ENCODE results near the gene ROGDI. TPM values are rescaled to one million over a fixed set of nuclear protein-coding genes. Genes with fewer than 3 reads are reported as not detected.

The ROGDI gene
- total and polyA plus RNA-seq, 2 experiments from 2014 or later = 21.2 to 48.2 TPM

GRCh38 chr16:4798456-4798855 lies 4.0 kb downstream of the ROGDI start:
- Histone ChIP-seq H4K20me1 (ENCODE audit: insufficient read depth, poor library complexity, severe bottlenecking) (no peaks in the 10 kb centered on the region), H3K4me3 (no peak overlapping the region), H3K27me3 (no peaks in the 10 kb centered on the region), H3K4me2 (no peak overlapping the region), H3K9me2 (replicated peaks; ENCODE audit: insufficient read depth) (no peaks in the 10 kb centered on the region), H2AFZ (no peak overlapping the region), H3K27ac (no peak overlapping the region), H3K79me2 (peaks cover 3% of the 10 kb centered on the region), H3K36me3 (replicated peaks; ENCODE audit: insufficient read depth, low read depth) (no peaks in the 10 kb centered on the region), H3K9me3 (ENCODE audit: low read depth) (no peaks in the 10 kb centered on the region), H3K4me1 (ENCODE audit: insufficient read depth) (peaks cover 10% of the 10 kb centered on the region)
- no peak for DNase-seq (ENCODE audit: low spot score)
- TF ChIP-seq EZH2 (IDR thresholded peaks at IDR 0.05; ENCODE audit: borderline replicate concordance) = no peak
- no peak for TF ChIP-seq CTCF (IDR thresholded peaks at IDR 0.05; ENCODE audit: poor library complexity)
- TF ChIP-seq EZH2phosphoT487 (IDR thresholded peaks at IDR 0.05; ENCODE audit: low read depth, severe bottlenecking, unreplicated experiment) = no peak
- 96% methylated on average over 12 of the region's 16 CpGs for WGBS (ENCODE audit: low lambda C conversion rate, missing lambda C conversion rate)

GRCh38 chr16:4797805-4798252 lies 4.6 kb downstream of the ROGDI start:
- Histone ChIP-seq H3K27me3 (no peaks in the 10 kb centered on the region), H3K9me3 (ENCODE audit: low read depth) (no peaks in the 10 kb centered on the region), H2AFZ (no peak overlapping the region), H4K20me1 (ENCODE audit: insufficient read depth, poor library complexity, severe bottlenecking) (no peaks in the 10 kb centered on the region), H3K4me2 (no peak overlapping the region), H3K9me2 (replicated peaks; ENCODE audit: insufficient read depth) (no peaks in the 10 kb centered on the region), H3K4me1 (ENCODE audit: insufficient read depth) (peaks cover 8% of the 10 kb centered on the region), H3K27ac (no peak overlapping the region), H3K4me3 (no peak overlapping the region), H3K79me2 (peaks cover 3% of the 10 kb centered on the region), H3K36me3 (replicated peaks; ENCODE audit: insufficient read depth, low read depth) (no peaks in the 10 kb centered on the region)
- WGBS (ENCODE audit: low lambda C conversion rate, missing lambda C conversion rate) = 96% methylated on average over 20 of the region's 22 CpGs
- TF ChIP-seq EZH2phosphoT487 (IDR thresholded peaks at IDR 0.05; ENCODE audit: low read depth, severe bottlenecking, unreplicated experiment) (no peak), CTCF (IDR thresholded peaks at IDR 0.05; ENCODE audit: poor library complexity) (no peak), EZH2 (IDR thresholded peaks at IDR 0.05; ENCODE audit: borderline replicate concordance) (no peak)
- no peak for DNase-seq (ENCODE audit: low spot score)

- H2AFZ ChIP-seq = no peak overlapping the region
- DNase-seq (ENCODE audit: low spot score) = no peak
- no peak overlapping the region for H3K4me3 ChIP-seq
- 88% methylated on average over 21 of the region's 21 CpGs for WGBS (ENCODE audit: low lambda C conversion rate, missing lambda C conversion rate)
- H3K79me2 ChIP-seq = peaks cover 3% of the 10 kb centered on the region
- H3K9me2 ChIP-seq (replicated peaks; ENCODE audit: insufficient read depth) = no peaks in the 10 kb centered on the region
- no peak overlapping the region for H3K4me2 ChIP-seq
- TF ChIP-seq EZH2phosphoT487 (IDR thresholded peaks at IDR 0.05; ENCODE audit: low read depth, severe bottlenecking, unreplicated experiment) = no peak
- TF ChIP-seq EZH2 (IDR thresholded peaks at IDR 0.05; ENCODE audit: borderline replicate concordance) = no peak
- TF ChIP-seq CTCF (IDR thresholded peaks at IDR 0.05; ENCODE audit: poor library complexity) = no peak
- no peaks in the 10 kb centered on the region for H3K36me3 ChIP-seq (replicated peaks; ENCODE audit: insufficient read depth, low read depth)
- no peak overlapping the region for H3K27ac ChIP-seq
- H3K9me3 ChIP-seq (ENCODE audit: low read depth) = no peaks in the 10 kb centered on the region
- no peaks in the 10 kb centered on the region for H3K27me3 ChIP-seq
- H4K20me1 ChIP-seq (ENCODE audit: insufficient read depth, poor library complexity, severe bottlenecking) = no peaks in the 10 kb centered on the region
- H3K4me1 ChIP-seq (ENCODE audit: insufficient read depth) = peaks cover 8% of the 10 kb centered on the region
Observed at GRCh38 chr16:4796982-4797804, 5.2 kb downstream of the ROGDI start.

Data from hepatocyte (in vitro differentiated cells).